HG02678 (cell line): ENCODE results near the gene FBL.

Experiments used
- ATAC-seq: cut with Tn5 transposase; IDR thresholded peaks from one replicate; pipeline ENCODE4 v1.9.1; 2021; ENCODE audit warnings: mild to moderate bottlenecking, moderate library complexity; ENCODE audit not compliant: unreplicated experiment

The FBL gene

DNA sequence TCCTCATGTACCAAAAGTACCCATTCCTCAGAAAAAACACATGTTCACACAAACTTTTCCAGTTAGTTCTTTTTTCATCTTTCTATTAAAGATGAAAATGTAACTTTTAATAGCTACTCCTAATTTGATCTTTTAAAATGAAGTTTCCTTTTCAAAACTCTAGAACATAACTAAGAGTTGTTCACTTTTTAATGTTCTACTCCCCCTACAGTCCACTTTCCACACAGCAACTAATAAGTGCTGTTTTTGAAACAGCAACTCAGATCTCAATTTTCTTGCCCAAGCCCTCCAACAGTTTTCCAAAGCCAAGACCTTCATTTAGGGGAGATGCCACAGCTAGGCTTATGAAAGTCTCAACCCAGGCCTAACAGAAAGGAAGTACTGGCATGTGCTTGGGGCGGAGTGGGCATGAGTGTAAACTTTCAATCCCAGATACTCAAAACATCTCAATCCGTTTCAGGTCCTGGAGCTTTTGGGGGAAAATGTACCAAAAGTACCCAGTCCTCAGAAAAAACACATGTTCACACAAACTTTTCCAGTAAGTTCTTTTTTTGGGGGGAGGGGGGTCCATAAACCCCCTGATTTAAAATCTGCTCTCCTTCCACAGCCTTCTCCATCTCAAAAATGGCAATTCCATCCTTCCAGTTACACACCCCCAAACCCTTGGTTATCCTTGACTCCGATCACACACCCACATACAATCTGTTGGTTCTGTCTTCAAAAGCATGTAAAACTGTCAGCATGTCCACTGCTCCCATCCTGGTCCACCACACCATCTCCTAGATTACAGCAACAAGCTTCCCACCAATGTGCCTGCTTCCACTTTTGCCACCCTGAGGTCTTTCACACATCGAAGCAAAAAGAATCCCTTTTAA lies 2.0 kb downstream of the FBL start:
- no peak for ATAC-seq

- no peak for ATAC-seq
Measured at GRCh38 chr19:39842693-39843435, 3.3 kb downstream of the FBL start.

GRCh38 chr19:39841041-39841440 lies 5.1 kb downstream of the FBL start:
- ATAC-seq, result no peak

- no peak for ATAC-seq
Measured at GRCh38 chr19:39840492-39840891, 5.7 kb downstream of the FBL start.

DNA sequence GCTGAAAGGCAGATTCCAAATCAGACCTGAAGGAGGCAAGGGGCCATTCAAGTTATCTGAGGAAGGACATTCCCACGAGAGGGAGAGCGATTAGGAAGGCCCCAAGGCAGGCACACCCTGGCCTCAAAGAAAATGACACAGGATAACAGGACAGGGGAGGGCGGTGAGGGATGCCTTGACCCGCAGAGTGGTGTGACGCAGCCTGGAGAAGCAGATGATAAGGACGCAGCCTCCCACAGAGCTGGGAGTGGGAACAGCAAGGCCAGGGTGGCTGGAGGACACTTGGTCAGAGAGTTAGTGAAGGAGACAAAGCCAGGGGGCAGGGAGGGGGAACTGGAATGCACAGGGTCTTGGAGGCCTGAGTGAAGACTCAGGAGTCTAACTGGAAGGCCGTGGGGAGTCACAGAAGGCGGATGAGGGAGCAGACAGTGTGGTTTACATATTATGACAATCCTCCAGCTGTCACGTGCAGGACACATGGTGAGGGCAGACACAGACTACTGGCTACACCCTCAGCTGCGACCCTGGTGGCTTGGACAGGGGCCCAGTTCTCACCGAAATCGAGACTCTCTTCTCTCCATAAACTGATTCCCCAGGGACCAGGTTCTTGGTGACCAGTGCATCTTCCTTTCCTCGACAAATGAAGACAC lies 6.4 kb downstream of the FBL start:
- ATAC-seq, result no peak

DNA sequence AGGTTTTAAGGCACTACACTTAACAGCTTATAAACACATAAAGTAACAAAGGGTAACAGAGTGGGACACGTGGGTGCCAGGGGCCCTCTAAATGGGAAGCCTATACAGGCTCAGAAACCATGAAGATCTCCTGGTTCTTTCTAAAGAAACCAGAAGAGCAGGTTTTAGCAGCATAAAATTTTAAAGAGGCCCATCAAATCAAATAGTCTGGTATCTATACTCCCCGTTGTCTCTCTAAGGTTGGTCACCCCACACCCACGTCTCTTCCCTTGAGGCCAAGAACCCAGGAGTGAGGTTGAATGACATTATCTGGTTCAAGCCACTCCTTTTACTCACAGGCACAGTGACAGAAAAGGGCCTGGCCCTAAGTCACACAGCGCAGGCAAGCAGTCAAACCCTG lies 7.6 kb downstream of the FBL start:
- no peak for ATAC-seq

- no peak for ATAC-seq
Measured at GRCh38 chr19:39837978-39838377, 8.2 kb downstream of the FBL start.

- no peak for ATAC-seq
Measured at GRCh38 chr19:39834287-39834841, 11.8 kb downstream of the FBL start.

DNA sequence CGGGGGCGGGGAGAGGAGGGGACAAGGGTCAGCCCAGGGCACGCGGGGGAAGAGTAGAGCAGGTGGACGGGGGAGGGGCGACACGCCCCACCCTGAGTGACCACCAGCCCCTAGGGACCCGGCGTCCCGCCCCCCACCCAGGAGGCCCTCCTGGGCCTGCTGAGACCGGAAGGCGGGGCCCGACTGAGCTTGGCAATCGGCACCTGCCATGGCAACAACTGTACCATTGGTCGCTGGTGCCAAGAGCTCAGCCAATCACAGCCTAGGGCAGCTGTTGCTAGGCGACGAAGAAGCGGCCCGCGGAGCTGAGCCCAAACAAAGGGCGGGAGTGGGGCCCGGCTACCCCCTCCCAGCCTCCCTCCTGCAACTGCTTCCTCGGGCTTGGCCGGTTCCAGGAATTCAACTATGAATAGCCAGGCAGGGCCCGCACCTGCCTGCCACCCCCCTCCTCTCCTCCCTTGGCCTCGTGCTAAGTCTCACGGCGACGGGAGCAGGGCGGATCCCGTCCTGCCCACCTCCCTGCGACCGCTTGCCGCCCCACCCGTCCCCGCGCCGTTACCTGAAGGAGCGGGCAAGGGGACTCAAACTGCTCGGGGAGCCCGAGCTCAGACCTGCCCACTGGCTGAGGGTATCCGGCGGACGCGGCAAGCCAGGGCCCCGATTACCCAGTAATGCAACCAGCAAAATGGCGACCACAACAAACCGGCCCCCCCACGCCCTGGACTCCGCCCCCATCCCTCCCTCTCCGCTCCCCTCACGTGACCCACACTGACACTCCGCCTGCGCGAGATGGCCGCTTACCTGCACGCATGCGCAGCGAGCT lies 12.5 kb downstream of the FBL start, which contains the start of gene DYRK1B:
TSS of gene DYRK1B (minus strand) at position 699 of the 823 bp plus-strand sequence. CDS start 2,295 bp downstream, outside the sequence.
- peak; percentile 88 for ATAC-seq

DNA sequence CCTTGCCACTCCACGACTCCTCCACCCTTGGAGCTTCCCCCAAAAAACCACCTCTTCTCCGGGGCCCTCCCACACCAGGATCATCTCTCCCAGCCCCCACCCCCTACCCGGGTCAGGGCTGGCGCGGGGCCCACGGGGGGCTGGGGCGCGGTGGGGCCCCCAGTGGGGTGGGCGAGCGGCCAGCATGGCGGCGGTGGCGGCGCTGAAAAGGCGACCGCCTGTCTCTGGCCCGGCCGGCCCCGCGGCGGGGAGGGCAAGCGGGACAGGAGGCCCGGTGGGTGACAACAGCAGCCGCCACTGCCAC lies 13.1 kb downstream of the FBL start:
- ATAC-seq, result no peak

DNA sequence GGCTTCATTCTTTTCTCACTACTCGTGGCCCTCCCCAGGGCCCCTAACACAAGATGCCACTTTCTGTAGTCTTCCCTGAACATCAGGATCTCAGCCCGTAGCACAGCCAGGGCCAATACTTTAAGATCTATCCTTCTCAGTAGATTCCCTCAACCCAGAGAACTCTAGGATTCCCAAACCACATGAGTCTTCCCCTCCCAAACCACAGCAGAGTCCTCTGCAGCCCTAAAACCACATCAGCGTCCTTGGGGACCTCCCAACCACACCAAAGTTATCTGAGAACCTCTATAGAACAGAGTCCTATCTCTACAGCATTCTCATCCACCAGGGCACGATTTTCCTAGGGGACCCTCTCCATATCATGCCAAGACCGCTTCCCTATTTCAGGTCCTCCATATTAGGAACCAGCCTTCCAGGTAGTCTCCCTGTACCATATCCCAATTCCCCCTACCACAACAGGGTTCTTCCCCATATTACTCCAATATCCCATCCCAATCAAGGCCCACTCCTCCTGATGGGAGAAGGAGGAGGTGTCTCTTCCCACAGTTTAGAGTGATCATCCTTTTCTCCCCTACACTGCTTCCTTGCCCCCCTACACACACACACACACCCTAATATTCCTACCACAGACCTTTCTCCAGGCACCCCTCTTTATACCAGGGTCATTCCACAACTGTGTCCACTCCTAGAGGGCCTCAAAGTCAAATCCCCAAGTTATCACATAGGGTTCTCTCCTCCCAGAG lies 13.7 kb downstream of the FBL start:
- ATAC-seq, result no peak

- no peak for ATAC-seq
Measured at GRCh38 chr19:39831679-39832078, 14.5 kb downstream of the FBL start.

GRCh38 chr19:39830847-39831246 lies 15.3 kb downstream of the FBL start:
- ATAC-seq, result no peak

DNA sequence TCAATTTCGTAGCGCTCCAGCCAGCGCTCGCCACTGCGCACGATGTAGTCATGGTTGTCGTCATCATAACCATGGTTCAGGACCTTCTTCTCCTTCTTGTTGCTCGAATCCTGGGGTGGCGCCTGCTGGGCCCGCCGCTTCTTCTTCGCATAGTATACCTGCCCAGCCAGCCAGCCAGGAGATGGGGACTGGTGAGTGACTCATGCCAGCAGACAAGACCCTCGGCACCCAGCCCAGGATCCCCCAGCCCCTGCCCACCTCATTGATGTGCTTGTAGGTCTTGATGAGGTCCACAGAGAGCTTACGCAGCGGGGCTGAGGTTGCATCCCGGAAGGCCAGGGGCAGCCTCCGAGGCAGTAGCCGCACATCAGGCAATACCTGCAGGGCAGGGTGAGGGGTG lies 15.8 kb downstream of the FBL start:
- ATAC-seq, result no peak

DNA sequence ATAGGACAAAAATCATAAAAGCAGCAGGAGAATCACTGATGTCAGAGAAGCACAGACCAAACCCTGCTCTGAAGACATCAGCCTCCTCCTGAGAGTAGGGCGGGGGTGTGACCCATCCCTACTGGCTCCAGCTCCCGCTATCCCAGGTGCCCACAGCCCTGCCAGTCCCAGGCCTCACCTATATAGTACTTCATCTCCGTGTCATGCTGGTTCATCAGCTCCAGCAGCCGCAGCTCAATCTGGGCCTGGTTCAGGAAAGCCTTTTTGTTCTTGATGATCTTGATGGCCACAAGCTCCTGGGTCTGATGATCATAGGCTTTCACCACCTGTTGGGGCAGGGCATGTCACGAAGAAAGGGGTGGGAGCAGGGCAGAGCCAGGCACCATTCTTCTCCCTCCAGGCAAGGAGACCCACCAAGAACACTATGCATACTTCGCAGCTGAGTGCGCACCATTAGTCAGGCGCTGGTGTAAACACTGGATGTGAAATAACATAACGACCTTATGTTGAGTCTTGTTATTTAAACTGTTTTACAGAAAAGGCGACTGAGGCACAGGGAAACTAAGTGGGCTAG lies 16.4 kb downstream of the FBL start:
- ATAC-seq, result no peak

DNA sequence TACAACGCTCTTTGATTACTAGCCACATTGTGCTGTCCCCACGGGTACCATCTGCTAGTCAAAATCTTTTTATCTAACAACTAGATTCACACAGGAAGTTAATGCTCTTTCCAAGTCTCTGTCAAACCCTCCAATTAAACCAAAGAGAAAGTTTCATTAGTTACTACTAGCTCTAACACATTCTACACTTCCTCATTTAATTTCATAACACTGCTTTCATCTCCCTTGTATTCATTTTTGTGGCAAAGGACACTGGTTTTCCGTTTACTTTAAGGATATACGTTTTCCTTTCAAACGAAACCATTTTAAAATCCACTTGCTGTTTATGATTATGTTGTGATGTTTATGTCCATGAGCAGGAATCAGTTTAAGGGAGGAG lies 17.5 kb downstream of the FBL start:
- no peak for ATAC-seq

DNA sequence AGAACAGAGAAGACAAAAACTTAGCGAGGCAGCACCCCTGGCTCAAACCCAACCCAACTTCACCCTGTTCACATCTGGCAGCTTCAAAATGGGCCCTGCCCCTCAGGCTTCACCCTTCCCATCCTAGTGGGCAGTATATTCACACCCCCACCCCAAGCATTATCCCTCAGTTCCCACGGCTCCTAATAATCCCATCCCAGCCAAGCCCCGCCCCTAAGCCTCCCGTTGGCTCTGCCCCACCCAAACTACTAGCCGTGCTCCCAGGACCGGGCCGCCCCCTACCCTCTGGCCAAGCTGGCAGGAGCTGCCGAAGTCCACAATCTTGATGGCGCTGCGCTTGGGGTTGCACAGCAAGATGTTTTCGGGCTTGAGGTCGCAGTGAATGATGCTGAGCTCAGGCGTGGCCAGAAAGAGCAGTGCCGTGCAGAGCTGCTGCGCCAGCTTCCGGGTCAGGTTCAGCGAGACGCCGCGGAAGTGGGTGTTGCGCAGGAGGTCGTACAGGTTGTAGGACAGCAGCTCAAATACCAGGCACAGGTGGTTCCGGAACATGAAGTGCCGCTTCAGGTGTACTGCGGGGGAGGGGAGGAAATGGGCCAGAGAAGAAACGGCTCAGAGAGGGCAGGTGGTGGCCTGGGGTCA lies 18.0 kb downstream of the FBL start:
- ATAC-seq, result no peak

DNA sequence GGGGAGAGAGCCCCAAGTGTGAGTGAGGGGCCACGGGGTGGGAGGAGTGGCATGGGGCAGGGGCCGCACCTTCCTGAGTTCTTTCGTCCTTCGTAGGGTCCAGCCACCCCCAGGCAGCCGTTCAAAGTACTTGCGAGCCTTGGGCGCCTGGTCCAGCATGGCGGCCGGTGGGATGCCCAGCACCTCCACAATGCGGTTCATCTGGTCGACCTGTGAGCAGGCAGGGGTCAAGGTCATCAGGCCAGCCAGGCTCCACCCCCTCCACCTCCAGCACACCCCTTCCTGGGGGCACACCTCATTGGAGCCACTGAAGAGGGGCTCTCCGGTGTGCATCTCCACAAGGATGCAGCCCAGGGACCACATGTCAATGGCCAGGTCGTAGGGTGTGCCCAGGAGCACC lies 19.0 kb downstream of the FBL start:
- ATAC-seq, result no peak

DNA sequence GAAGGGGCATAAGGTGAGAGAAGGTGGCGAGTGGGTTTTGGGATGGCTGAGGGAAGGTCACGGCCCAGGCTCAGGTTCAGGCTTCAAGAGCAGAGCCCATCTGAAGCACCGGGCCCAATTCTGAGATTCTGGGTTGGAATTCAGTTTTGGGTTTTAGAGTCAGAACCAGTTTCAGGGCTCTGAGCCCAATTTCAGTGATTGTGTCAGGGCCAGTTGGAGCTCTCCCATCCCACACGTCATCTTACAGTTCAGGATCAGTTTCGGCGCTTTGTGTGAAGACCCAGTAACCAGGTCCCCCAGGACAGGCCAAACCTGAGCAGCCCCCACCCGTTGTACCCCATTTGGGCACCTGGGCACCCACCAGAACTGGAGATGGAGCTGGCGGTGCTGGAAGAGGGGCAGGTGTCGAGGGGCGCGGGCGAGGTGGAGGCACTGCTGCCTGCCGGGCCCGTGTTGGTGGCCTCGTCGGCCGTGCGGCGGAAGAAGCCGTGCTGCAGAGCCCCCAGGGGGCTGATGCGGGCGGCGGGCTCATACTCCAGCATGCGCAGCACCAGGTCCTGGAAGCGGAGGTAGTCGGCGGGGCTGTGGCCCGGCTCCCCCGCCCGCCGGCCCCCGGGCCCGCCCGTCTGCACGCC lies 19.8 kb downstream of the FBL start:
- ATAC-seq, result no peak
